PFSK-1 (cell line): ENCODE data around the gene KIF5A. TPM values are rescaled to one million over a fixed set of nuclear protein-coding genes. Genes with fewer than 3 reads are reported as not detected.

ENCODE experiments used
- FOXP2 ChIP-seq: optimal IDR thresholded peaks from 2 replicates; pipeline ENCODE3; 2011; ENCODE audit warnings: borderline replicate concordance, control low read depth, inconsistent platforms; ENCODE audit not compliant: insufficient read depth; ENCODE audit errors: extremely low read length, extremely low read depth
- POLR2AphosphoS5 ChIP-seq: IDR thresholded peaks from 2 replicates; pipeline ENCODE4 v1.6.1; 2012; ENCODE audit warnings: low read depth, mild to moderate bottlenecking, control low read depth, low read length, moderate library complexity
- SIN3A ChIP-seq: IDR thresholded peaks from 2 replicates; pipeline ENCODE4 v1.6.1; 2012; ENCODE audit warnings: mild to moderate bottlenecking, low read length, moderate library complexity, borderline replicate concordance; ENCODE audit not compliant: insufficient read depth
- TAF1 ChIP-seq: IDR thresholded peaks from 2 replicates; pipeline ENCODE4 v1.6.1; 2012; ENCODE audit warnings: low read length, control low read depth, borderline replicate concordance; ENCODE audit not compliant: insufficient read depth
- polyA plus RNA-seq: library from polyadenylated mRNA; unstranded; fragments of >200 nt; gene quantifications from one replicate; pipeline ENCODE4 v1.2.1, GENCODE V29; 2012; ENCODE audit warnings: low read depth, missing spikeins; ENCODE audit not compliant: insufficient read length
- TF ChIP-seq, protein P1 (sequence below), 2 experiments: IDR thresholded peaks; 2 replicates each; pipeline versions ENCODE4 v1.6.1 to v1.8.0; 2011 to 2012; ENCODE audit warnings: low read depth in 2 of 2, low read length in 2 of 2, control low read depth in 1 of 2, inconsistent platforms in 1 of 2, mild to moderate bottlenecking in 1 of 2, moderate library complexity in 1 of 2; ENCODE audit not compliant: insufficient read depth in 1 of 2

The KIF5A gene
- polyA plus RNA-seq, result 0.15 TPM

DNA sequence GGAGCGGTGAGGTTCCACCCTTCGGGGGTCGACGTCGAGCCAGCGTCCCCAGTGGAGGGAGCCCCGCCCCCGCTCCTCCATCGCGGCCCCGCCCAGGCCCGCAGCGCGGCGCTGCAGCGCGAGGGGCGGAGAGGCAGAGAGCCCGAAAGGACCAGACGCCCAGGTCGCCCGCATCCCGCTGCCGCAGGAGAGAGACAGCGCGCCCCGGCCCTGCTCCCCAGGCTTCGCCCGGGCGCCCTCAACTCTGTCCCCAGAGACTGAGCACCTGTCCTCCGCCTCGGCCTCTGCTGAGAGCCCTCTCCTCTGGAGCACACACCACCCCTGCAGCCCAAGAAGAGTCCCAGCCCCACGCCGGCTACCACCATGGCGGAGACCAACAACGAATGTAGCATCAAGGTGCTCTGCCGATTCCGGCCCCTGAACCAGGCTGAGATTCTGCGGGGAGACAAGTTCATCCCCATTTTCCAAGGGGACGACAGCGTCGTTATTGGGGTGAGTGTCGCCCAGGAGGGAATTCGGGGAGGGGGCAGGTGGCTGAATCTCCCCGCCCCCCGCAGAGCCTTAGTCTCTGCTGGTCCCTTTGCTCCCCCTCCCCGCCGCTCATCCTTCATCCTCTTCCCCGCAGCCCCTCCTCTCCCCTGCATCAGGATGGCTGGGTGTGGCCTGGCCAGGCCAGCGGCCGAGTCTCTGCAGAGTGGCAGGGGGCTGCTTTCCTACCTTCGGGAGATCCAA, at the start of gene KIF5A:
Gene KIF5A, plus strand, starts transcription at position 136 of the 732 bp plus-strand sequence. Its CDS starts 228 bp downstream, at position 364.
- TF ChIP-seq FOXP2 (no peak), TAF1 (no peak), SIN3A (no peak), POLR2AphosphoS5 (no peak)
- TF ChIP-seq, protein P1, sequence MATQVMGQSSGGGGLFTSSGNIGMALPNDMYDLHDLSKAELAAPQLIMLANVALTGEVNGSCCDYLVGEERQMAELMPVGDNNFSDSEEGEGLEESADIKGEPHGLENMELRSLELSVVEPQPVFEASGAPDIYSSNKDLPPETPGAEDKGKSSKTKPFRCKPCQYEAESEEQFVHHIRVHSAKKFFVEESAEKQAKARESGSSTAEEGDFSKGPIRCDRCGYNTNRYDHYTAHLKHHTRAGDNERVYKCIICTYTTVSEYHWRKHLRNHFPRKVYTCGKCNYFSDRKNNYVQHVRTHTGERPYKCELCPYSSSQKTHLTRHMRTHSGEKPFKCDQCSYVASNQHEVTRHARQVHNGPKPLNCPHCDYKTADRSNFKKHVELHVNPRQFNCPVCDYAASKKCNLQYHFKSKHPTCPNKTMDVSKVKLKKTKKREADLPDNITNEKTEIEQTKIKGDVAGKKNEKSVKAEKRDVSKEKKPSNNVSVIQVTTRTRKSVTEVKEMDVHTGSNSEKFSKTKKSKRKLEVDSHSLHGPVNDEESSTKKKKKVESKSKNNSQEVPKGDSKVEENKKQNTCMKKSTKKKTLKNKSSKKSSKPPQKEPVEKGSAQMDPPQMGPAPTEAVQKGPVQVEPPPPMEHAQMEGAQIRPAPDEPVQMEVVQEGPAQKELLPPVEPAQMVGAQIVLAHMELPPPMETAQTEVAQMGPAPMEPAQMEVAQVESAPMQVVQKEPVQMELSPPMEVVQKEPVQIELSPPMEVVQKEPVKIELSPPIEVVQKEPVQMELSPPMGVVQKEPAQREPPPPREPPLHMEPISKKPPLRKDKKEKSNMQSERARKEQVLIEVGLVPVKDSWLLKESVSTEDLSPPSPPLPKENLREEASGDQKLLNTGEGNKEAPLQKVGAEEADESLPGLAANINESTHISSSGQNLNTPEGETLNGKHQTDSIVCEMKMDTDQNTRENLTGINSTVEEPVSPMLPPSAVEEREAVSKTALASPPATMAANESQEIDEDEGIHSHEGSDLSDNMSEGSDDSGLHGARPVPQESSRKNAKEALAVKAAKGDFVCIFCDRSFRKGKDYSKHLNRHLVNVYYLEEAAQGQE (IDR thresholded peaks at IDR 0.05; ENCODE audit: insufficient read depth in 1 of 2, low read depth in 2 of 2, low read length in 2 of 2), result no peak

GRCh38 chr12:57500213-57500612, 49.6 kb upstream of the KIF5A start:
- TF ChIP-seq FOXP2 (no peak), POLR2AphosphoS5 (peak; percentile 23; the same call in 1 of the 2 replicates)

DNA sequence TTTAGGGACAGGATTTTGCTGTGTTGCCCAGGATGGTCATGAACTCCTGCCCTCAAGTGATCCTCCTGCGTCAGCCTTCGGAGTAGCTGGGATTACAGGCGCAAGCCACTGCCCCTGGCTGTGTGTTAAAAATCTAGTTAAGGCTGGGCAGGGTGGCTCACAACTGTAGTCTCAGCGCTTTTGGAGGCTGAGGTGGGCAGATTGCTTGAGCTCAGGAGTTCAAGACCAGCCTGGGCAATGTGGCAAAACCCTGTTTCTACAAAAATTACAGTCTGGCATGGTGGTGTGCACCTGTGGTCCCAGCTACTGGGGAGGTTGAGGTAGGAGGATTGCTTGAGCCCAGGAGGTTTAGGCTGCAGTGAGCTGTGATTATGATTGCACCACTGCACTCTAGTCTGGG, 38.7 kb upstream of the KIF5A start:
- TF ChIP-seq SIN3A, result no peak
- TF ChIP-seq, protein P1 (IDR thresholded peaks at IDR 0.05; ENCODE audit: insufficient read depth in 1 of 2, low read depth in 2 of 2, low read length in 2 of 2), result no peak
- no peak for TF ChIP-seq TAF1
- no peak for TF ChIP-seq POLR2AphosphoS5
- TF ChIP-seq FOXP2, result no peak

DNA sequence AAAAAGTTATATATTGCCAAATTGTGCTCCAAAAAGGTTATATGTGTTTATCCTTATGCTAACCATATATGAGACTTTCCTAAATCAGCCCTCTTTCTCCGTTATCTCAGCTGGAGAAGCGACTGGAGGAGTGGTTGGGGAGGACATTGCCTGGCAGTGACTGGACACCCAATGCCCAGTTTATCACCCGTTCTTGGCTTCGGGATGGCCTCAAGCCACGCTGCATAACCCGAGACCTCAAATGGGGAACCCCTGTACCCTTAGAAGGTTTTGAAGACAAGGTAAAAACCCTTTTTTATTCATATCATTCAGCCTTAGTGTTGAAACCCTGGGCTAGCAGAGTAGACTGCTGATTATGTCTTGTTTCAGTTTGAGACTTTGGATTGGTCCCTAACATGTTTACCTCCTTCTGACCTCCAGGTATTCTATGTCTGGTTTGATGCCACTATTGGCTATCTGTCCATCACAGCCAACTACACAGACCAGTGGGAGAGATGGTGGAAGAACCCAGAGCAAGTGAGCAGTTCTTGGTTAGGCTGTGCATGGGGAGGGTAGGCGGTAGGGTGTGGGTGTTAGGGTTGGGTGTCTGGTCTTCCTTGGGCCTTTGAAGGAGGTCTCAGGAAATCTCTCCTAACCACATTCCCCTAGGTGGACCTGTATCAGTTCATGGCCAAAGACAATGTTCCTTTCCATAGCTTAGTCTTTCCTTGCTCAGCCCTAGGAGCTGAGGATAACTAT, 38.1 kb upstream of the KIF5A start:
- no peak for TF ChIP-seq POLR2AphosphoS5
- TF ChIP-seq, protein P1 (IDR thresholded peaks at IDR 0.05; ENCODE audit: insufficient read depth in 1 of 2, low read depth in 2 of 2, low read length in 2 of 2), result no peak
- TF ChIP-seq FOXP2, result no peak
- no peak for TF ChIP-seq TAF1
- TF ChIP-seq SIN3A, result no peak

DNA sequence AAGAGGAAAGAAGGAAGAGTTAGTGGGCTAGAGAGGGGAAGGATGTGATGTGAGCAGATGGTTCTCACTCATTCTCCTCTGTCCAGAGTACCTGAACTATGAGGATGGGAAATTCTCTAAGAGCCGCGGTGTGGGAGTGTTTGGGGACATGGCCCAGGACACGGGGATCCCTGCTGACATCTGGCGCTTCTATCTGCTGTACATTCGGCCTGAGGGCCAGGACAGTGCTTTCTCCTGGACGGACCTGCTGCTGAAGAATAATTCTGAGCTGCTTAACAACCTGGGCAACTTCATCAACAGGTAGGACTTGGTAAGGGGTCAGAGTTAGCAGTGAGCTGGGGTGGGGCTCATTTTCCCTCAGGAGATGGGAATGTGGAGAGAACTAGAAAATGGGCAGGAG, 37.2 kb upstream of the KIF5A start:
- no peak for TF ChIP-seq TAF1
- TF ChIP-seq FOXP2, result no peak

GRCh38 chr12:57513266-57513665, 36.6 kb upstream of the KIF5A start:
- TF ChIP-seq SIN3A (no peak), POLR2AphosphoS5 (no peak; the same call in 1 of the 2 replicates), TAF1 (no peak), FOXP2 (no peak)
- TF ChIP-seq, protein P1 (IDR thresholded peaks at IDR 0.05; ENCODE audit: insufficient read depth in 1 of 2, low read depth in 2 of 2, low read length in 2 of 2), result no peak
